ENCODE measurements around the gene NPR1. TPM values are rescaled to one million over a fixed set of nuclear protein-coding genes. Genes with fewer than 3 reads are reported as not detected.

Gene NPR1
- total RNA-seq, 1 experiment from 2014 or later, result 16.5 TPM

- no peaks in the 10 kb centered on the region for H3K9me3 Mint-ChIP-seq
- TF ChIP-seq ARID4B (CRISPR knock-in tag; IDR thresholded peaks at IDR 0.05; ENCODE audit: borderline replicate concordance) (no peak), ATF6 (CRISPR knock-in tag; IDR thresholded peaks at IDR 0.05) (no peak), ZBTB43 (CRISPR knock-in tag; IDR thresholded peaks at IDR 0.05) (no peak), RELA (CRISPR knock-in tag; IDR thresholded peaks at IDR 0.05; ENCODE audit: borderline replicate concordance) (no peak), FOXK1 (CRISPR knock-in tag; IDR thresholded peaks at IDR 0.05) (no peak), CREB1 (CRISPR knock-in tag; IDR thresholded peaks at IDR 0.05) (no peak), NR3C1 (CRISPR knock-in tag; conservative IDR thresholded peaks at IDR 0.05; ENCODE audit: low read depth) (no peak), IRF1 (CRISPR knock-in tag; IDR thresholded peaks at IDR 0.05) (no peak)
- no peak overlapping the region for H3K4me3 Mint-ChIP-seq
- H3K27me3 Mint-ChIP-seq (ENCODE audit: low read depth), result peaks cover 7% of the 10 kb centered on the region
- peaks cover 12% of the 10 kb centered on the region for H3K36me3 Mint-ChIP-seq
- ATAC-seq, result no peak
- peaks cover 11% of the 10 kb centered on the region for H3K4me1 Mint-ChIP-seq
- POLR2A ChIA-PET, result interaction anchor here (0.9 kb wide), 1 partner anchor 84 kb away, joined by 3 read pairs; no protein-coding TSS in a partner anchor
- CTCF ChIA-PET, result no interaction called here
- H3K27ac Mint-ChIP-seq, result no peak overlapping the region
- no peak for DNase-seq (ENCODE audit: low spot score)
These were observed 6.4 kb downstream of the NPR1 start for GRCh38 chr1:153684892-153685291.

- no peak for DNase-seq (ENCODE audit: low spot score)
- TF ChIP-seq SMAD3 (CRISPR knock-in tag; IDR thresholded peaks at IDR 0.05; ENCODE audit: borderline replicate concordance), result no peak
- no peak for TF ChIP-seq ZNF281 (CRISPR knock-in tag; IDR thresholded peaks at IDR 0.05)
- no peak for TF ChIP-seq ELF4 (CRISPR knock-in tag; IDR thresholded peaks at IDR 0.05; ENCODE audit: low read depth)
- no peak for TF ChIP-seq CDX4 (CRISPR knock-in tag; IDR thresholded peaks at IDR 0.05; ENCODE audit: borderline replicate concordance)
- TF ChIP-seq ZNF263 (CRISPR knock-in tag; IDR thresholded peaks at IDR 0.05; ENCODE audit: low read depth), result no peak
- TF ChIP-seq MXD4 (CRISPR knock-in tag; IDR thresholded peaks at IDR 0.05; ENCODE audit: borderline replicate concordance), result no peak
- TF ChIP-seq ZNF425 (CRISPR knock-in tag; conservative IDR thresholded peaks at IDR 0.05), result no peak
These were observed 7.3 kb downstream of the NPR1 start for GRCh38 chr1:153685544-153686340.

More at GRCh38 chr1:153685544-153686340, 7.3 kb downstream of the NPR1 start:
- ChIA-PET CTCF (interaction anchor here (0.6 to 2.5 kb wide), 2 partner anchors 8 to 48 kb away, joined by 3 to 5 read pairs; no protein-coding TSS in a partner anchor), POLR2A (interaction anchor here (0.9 kb wide), 1 partner anchor 83 kb away, joined by 3 read pairs; no protein-coding TSS in a partner anchor)
- Mint-ChIP-seq H3K9me3 (no peaks in the 10 kb centered on the region), H3K4me1 (peaks cover 5% of the 10 kb centered on the region), H3K4me3 (no peak overlapping the region), H3K36me3 (peaks cover 12% of the 10 kb centered on the region), H3K27me3 (ENCODE audit: low read depth) (peaks cover under 1% of the 10 kb centered on the region), H3K27ac (no peak overlapping the region; the same call in 1 of the 2 replicates)
- ATAC-seq, result no peak
